Measurements from ENCODE around the gene CBLN3. TPM values are rescaled to one million over a fixed set of nuclear protein-coding genes. Genes with fewer than 3 reads are reported as not detected.

CBLN3 gene
- total RNA-seq, 2 experiments from 2014 or later: 1.6 to 1.7 TPM

- peaks cover 90% of the 10 kb centered on the region for H3K36me3 Mint-ChIP-seq (ENCODE audit: low read depth)
These were observed 7.0 kb upstream of the CBLN3 start for GRCh38 chr14:24436355-24437019.

GRCh38 chr14:24435998-24436354 is 6.5 kb upstream of the CBLN3 start:
- ChIA-PET POLR2A (interaction anchor here (0.9 to 10.8 kb wide), 6 partner anchors 9 to 222 kb away, joined by 3 to 270 read pairs (median 5); partner anchors contain the start of genes ADCY4, CHMP4A, CIDEB and RABGGTA), CTCF (interaction anchor here (0.6 to 3.6 kb wide), 9 partner anchors 9 to 193 kb away, joined by 3 to 64 read pairs (median 6); partner anchors contain the start of genes ADCY4 and TINF2)
- no peaks in the 10 kb centered on the region for H3K9me3 ChIP-seq (ENCODE audit: control insufficient read depth in 1 of 2, insufficient read depth in 1 of 2, low read length in 2 of 2)
- Mint-ChIP-seq H3K27me3 (no peaks in the 10 kb centered on the region), H3K4me1 (ENCODE audit: low read depth) (peaks cover 78% of the 10 kb centered on the region), H3K9me3 (no peaks in the 10 kb centered on the region), H3K27ac (peak overlapping the region; percentile 68), H3K36me3 (ENCODE audit: low read depth) (peaks cover 88% of the 10 kb centered on the region), H3K4me3 (no peak overlapping the region)
- no peak for ATAC-seq (ENCODE audit: poor library complexity)
- intact Hi-C loops (cut with DNase I, micrococcal nuclease): loop anchor here (1.0 to 10.0 kb wide), 5 partner anchors 71 to 421 kb away; partner anchors contain the start of genes DCAF11 (in 1 of the 2) and NRL (in 1 of the 2)
- no peak for DNase-seq
- TF ChIP-seq CTCF (IDR thresholded peaks at IDR 0.05): no peak
- H3K36me3 ChIP-seq (ENCODE audit: insufficient read depth, low read length): peaks cover 93% of the 10 kb centered on the region
- H3K4me1 ChIP-seq (ENCODE audit: insufficient read depth, low read length): peaks cover 45% of the 10 kb centered on the region
- H3K27ac ChIP-seq (ENCODE audit: low read depth in 1 of 2, low read length in 2 of 2): no peak overlapping the region
- no peaks in the 10 kb centered on the region for H3K27me3 ChIP-seq (ENCODE audit: control insufficient read depth in 1 of 2, insufficient read depth in 2 of 2, low read length in 2 of 2)
- no peak overlapping the region for H3K4me3 ChIP-seq (ENCODE audit: low read length)

More at GRCh38 chr14:24436355-24437019, 7.0 kb upstream of the CBLN3 start:
- POLR2A ChIA-PET: interaction anchor here (0.8 to 10.8 kb wide), 9 partner anchors 9 to 223 kb away, joined by 3 to 270 read pairs (median 5); partner anchors contain the start of genes ADCY4, CHMP4A, CIDEB and NYNRIN
- peak overlapping the region; percentile 68 for H3K4me3 Mint-ChIP-seq
- no peaks in the 10 kb centered on the region for H3K27me3 Mint-ChIP-seq
- intact Hi-C loops (cut with DNase I, micrococcal nuclease): loop anchor here (1.0 to 10.0 kb wide), 5 partner anchors 71 to 422 kb away; partner anchors contain the start of genes DCAF11 (in 1 of the 2) and NRL (in 1 of the 2)
- Histone ChIP-seq H3K36me3 (ENCODE audit: insufficient read depth, low read length) (peaks cover 93% of the 10 kb centered on the region), H3K27ac (ENCODE audit: low read depth in 1 of 2, low read length in 2 of 2) (no peak overlapping the region), H3K4me3 (ENCODE audit: low read length) (no peak overlapping the region), H3K27me3 (ENCODE audit: control insufficient read depth in 1 of 2, insufficient read depth in 2 of 2, low read length in 2 of 2) (no peaks in the 10 kb centered on the region), H3K9me3 (ENCODE audit: control insufficient read depth in 1 of 2, insufficient read depth in 1 of 2, low read length in 2 of 2) (no peaks in the 10 kb centered on the region), H3K4me1 (ENCODE audit: insufficient read depth, low read length) (peaks cover 45% of the 10 kb centered on the region)
- CTCF ChIA-PET: interaction anchor here (0.6 to 3.6 kb wide), 16 partner anchors 9 to 276 kb away, joined by 3 to 64 read pairs (median 4); partner anchors contain the start of genes ADCY4, IRF9 and TINF2
- DNase-seq: peak in 7 of 14 experiments; percentile 29 to 78 (median 59)
- H3K9me3 Mint-ChIP-seq: no peaks in the 10 kb centered on the region
- peak; percentile 54 for ATAC-seq (ENCODE audit: poor library complexity)
- peak overlapping the region; percentile 68 for H3K27ac Mint-ChIP-seq
- peaks cover 78% of the 10 kb centered on the region for H3K4me1 Mint-ChIP-seq (ENCODE audit: low read depth)
- TF ChIP-seq CTCF (IDR thresholded peaks at IDR 0.05): peak; percentile 62

- no peak for DNase-seq
- H3K36me3 Mint-ChIP-seq (ENCODE audit: low read depth): peaks cover 88% of the 10 kb centered on the region
- H3K4me1 ChIP-seq (ENCODE audit: insufficient read depth, low read length): peaks cover 45% of the 10 kb centered on the region
- H3K27me3 Mint-ChIP-seq: no peaks in the 10 kb centered on the region
- H3K4me1 Mint-ChIP-seq (ENCODE audit: low read depth): peaks cover 79% of the 10 kb centered on the region
- H3K27ac ChIP-seq (ENCODE audit: low read depth in 1 of 2, low read length in 2 of 2): no peak overlapping the region
- no peak for TF ChIP-seq CTCF (IDR thresholded peaks at IDR 0.05)
- no peak overlapping the region for H3K4me3 ChIP-seq (ENCODE audit: low read length)
- H3K9me3 ChIP-seq (ENCODE audit: control insufficient read depth in 1 of 2, insufficient read depth in 1 of 2, low read length in 2 of 2): no peaks in the 10 kb centered on the region
- peaks cover 86% of the 10 kb centered on the region for H3K36me3 ChIP-seq (ENCODE audit: insufficient read depth, low read length)
- no peaks in the 10 kb centered on the region for H3K9me3 Mint-ChIP-seq
- no peak for ATAC-seq (ENCODE audit: poor library complexity)
- POLR2A ChIA-PET: interaction anchor here (0.9 to 10.8 kb wide), 3 partner anchors 8 to 193 kb away, joined by 3 to 270 read pairs (median 7); partner anchors contain the start of genes ADCY4, RIPK3 and TINF2
- intact Hi-C loops (cut with DNase I, micrococcal nuclease): loop anchor here in 1 of 2 experiments (10.0 kb wide), 1 partner anchor 320 kb away; the partner anchor contains the start of genes DCAF11 and NRL
- CTCF ChIA-PET: interaction anchor here (1.5 to 3.6 kb wide), 6 partner anchors 8 to 193 kb away, joined by 3 to 64 read pairs (median 14); partner anchors contain the start of genes ADCY4 and TINF2
- H3K27me3 ChIP-seq (ENCODE audit: control insufficient read depth in 1 of 2, insufficient read depth in 2 of 2, low read length in 2 of 2): no peaks in the 10 kb centered on the region
- peak overlapping the region; percentile 9 for H3K27ac Mint-ChIP-seq
- peak overlapping the region; percentile 5 for H3K4me3 Mint-ChIP-seq
These were observed 5.8 kb upstream of the CBLN3 start for GRCh38 chr14:24435192-24435810.
